ENCODE results near the gene LAMTOR4.
"Not testable (repeated sequence)": the region's sequence is repeated elsewhere in the genome, so short reads cannot be mapped to it uniquely, and the experiment has no call there.

The LAMTOR4 gene

GRCh38 chr7:100171840-100172239, 23.1 kb downstream of the LAMTOR4 start:
- no peak for TF ChIP-seq CTCF (IDR thresholded peaks at IDR 0.05; ENCODE audit: low read depth, low read length)
- DNase-seq (ENCODE audit: low read depth in 2 of 2): no peak
- H3K4me3 ChIP-seq (replicated peaks in 1 of 2; ENCODE audit: low read depth in 2 of 2, low read length in 2 of 2): no peak overlapping the region

GRCh38 chr7:100173806-100174495, 25.2 kb downstream of the LAMTOR4 start:
- no peak for TF ChIP-seq CTCF (IDR thresholded peaks at IDR 0.05; ENCODE audit: low read depth, low read length)
- no peak overlapping the region for H3K4me3 ChIP-seq (replicated peaks in 1 of 2; ENCODE audit: low read depth in 2 of 2, low read length in 2 of 2)
- no peak for DNase-seq (ENCODE audit: low read depth in 2 of 2)

GRCh38 chr7:100174582-100174981, 25.9 kb downstream of the LAMTOR4 start:
- TF ChIP-seq CTCF (IDR thresholded peaks at IDR 0.05; ENCODE audit: low read depth, low read length): no peak
- no peak for DNase-seq (ENCODE audit: low read depth in 2 of 2)
- no peak overlapping the region for H3K4me3 ChIP-seq (replicated peaks in 1 of 2; ENCODE audit: low read depth in 2 of 2, low read length in 2 of 2)

- DNase-seq (ENCODE audit: low read depth in 2 of 2): no peak
- no peak overlapping the region for H3K4me3 ChIP-seq (replicated peaks in 1 of 2; ENCODE audit: low read depth in 2 of 2, low read length in 2 of 2)
- TF ChIP-seq CTCF (IDR thresholded peaks at IDR 0.05; ENCODE audit: low read depth, low read length): no peak
Measured at GRCh38 chr7:100175296-100175935, 26.7 kb downstream of the LAMTOR4 start.

- peak overlapping the region; percentile 72 to 77 for H3K4me3 ChIP-seq (replicated peaks in 1 of 2; ENCODE audit: low read depth in 2 of 2, low read length in 2 of 2)
- DNase-seq (ENCODE audit: low read depth in 2 of 2): no peak
- no peak for TF ChIP-seq CTCF (IDR thresholded peaks at IDR 0.05; ENCODE audit: low read depth, low read length)
Measured at GRCh38 chr7:100176096-100177044, 27.7 kb downstream of the LAMTOR4 start.

GRCh38 chr7:100177045-100178001, 28.6 kb downstream of the LAMTOR4 start, which contains the start of the genes GPC2 and STAG3:
GPC2 (minus strand) TSS chr7:100177381; CDS start chr7:100177199, 182 bp downstream.
STAG3 (plus strand) TSS chr7:100177918; CDS start chr7:100180557, 2,639 bp downstream.
- peak; percentile 98 to 99 for DNase-seq (ENCODE audit: low read depth in 2 of 2)
- peak within 1 kb of the TSS; percentile 72 to 77 for H3K4me3 ChIP-seq (replicated peaks in 1 of 2; ENCODE audit: low read depth in 2 of 2, low read length in 2 of 2)
- TF ChIP-seq CTCF (IDR thresholded peaks at IDR 0.05; ENCODE audit: low read depth, low read length): no peak

- DNase-seq (ENCODE audit: low read depth in 2 of 2); H3K4me3 ChIP-seq (replicated peaks in 1 of 2; ENCODE audit: low read depth in 2 of 2, low read length in 2 of 2): not testable (repeated sequence)
Measured at GRCh38 chr7:100180084-100180483, 31.4 kb downstream of the LAMTOR4 start.

GRCh38 chr7:100182616-100183015, 33.9 kb downstream of the LAMTOR4 start:
- H3K4me3 ChIP-seq (replicated peaks in 1 of 2; ENCODE audit: low read depth in 2 of 2, low read length in 2 of 2); DNase-seq (ENCODE audit: low read depth in 2 of 2): not testable (repeated sequence)

GRCh38 chr7:100183090-100183489, 34.4 kb downstream of the LAMTOR4 start:
- not testable (repeated sequence) for DNase-seq (ENCODE audit: low read depth in 2 of 2); H3K4me3 ChIP-seq (replicated peaks in 1 of 2; ENCODE audit: low read depth in 2 of 2, low read length in 2 of 2)

All from cardiac fibroblast (primary cell).